Stimulated activated CD4-positive, alpha-beta T cell treated with anti-CD3 and anti-CD28 coated beads, Interleukin-12 subunit alpha, Interleukin-12 subunit beta, amount 100 ng/mL, for 24 hours (primary cell): ENCODE measurements around the gene TOR1AIP2.
A peak's percentile ranks its signal among the peaks of the same experiment; 100 is the strongest.
"Not testable (repeated sequence)": the region's sequence is repeated elsewhere in the genome, so short reads cannot be mapped to it uniquely, and the experiment has no call there.

Source experiments
- DNase-seq, 2 experiments: peaks; one replicate each; pipeline ENCODE4 v3.0.0-alpha.2; 2020; ENCODE audit warnings: low read depth in 2 of 2

Gene TOR1AIP2

GRCh38 chr1:179875596-179876299 is 1.9 kb downstream of the TOR1AIP2 start:
- DNase-seq, result no peak

GRCh38 chr1:179873438-179873851 is 4.2 kb downstream of the TOR1AIP2 start:
- DNase-seq, result no peak

DNA sequence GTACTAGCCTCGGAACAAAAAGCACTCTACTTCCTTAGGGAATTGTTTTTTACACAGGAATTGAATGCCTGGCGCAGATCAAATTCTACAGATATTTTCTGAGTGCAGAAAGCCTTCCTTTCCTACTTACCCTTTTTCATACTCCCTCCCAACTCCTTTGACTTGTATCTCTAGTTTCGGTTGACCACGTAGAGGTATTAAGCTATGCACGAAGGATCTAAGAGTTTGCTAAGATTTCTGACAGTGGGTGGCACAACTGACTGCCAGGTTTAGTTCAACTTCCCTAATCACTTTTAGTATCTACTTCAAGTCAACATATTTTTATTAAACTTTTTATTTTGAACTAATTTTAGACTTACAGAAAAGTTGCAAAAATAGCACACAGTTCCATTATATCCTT is 5.0 kb downstream of the TOR1AIP2 start:
- DNase-seq, result no peak

DNA sequence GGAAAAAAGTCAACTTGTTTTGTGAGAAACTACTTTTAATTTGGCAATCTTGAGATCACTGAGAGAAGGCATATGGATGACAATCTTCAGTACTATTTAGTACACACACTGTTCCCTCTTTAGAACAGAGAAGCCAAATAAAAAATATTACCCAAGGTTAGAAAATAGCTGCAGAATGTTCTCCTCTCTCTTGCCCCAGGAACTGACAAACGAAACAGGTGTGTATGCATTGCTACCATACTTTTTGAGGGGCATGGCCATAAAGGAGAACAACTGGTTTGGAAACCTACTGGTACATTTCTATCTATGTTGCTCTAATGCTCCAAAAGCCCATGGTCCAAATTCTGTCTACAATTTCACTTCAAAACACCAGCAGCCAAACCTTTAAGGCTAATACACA is 5.7 kb downstream of the TOR1AIP2 start:
- no peak for DNase-seq

- DNase-seq, result no peak
These were observed 6.7 kb downstream of the TOR1AIP2 start for GRCh38 chr1:179870870-179871269.

DNA sequence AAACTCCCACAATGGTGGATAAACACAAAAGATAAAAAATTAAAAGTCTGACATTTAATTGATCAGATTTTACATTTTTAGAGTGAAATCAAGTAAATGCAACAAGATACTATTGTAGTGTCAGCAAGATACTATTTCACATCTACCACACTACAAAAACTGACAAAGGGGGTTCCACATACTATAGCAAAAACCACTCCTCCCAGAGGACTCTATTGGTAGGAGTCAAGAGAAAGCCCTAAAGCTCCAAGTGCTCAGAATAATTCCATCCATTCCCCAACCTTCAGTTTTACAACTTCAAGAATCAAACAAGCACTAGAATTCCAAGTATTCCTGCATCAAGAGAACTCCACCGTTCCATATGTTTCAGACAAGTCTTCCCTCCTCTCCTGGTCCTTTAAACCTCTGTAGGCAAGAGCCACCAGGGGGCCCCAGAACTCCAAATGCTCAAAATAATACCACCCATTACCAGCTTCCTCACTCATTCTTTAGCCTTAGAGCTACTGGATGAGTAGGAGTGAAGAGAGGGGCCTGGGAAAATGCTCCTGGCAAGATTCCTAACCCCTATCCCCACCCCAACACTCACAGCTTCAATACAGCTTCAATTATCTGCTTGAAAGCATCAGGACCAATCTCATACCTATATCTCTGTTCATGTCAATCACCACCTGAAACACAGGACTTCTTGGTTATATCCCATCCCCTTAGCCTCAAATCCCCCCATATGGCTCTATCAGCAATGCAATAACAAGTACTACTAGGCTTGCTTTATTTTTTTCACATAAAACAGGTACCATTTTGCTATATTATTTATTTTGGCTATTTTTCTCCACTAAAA is 9.9 kb downstream of the TOR1AIP2 start:
- peak; percentile 3 to 22 for DNase-seq

DNA sequence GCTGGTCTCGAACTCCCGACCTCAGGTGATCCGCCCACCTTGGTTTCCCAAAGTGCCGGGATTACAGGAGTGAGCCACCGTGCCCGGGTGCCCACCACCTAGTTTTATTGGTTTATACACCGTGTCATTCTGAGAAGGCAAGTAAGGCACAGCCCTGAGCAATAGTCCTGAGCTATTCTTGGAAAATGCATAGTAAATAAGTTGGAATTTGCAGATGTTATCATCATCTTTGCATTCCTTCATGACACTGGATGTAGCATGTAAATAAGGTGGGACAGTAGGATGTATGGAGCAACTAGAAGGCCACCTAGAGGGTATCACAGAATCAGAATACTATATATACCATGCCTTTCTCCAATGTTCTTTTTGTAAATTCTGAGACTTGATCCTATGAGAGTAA is 11.0 kb downstream of the TOR1AIP2 start:
- DNase-seq, result no peak

DNA sequence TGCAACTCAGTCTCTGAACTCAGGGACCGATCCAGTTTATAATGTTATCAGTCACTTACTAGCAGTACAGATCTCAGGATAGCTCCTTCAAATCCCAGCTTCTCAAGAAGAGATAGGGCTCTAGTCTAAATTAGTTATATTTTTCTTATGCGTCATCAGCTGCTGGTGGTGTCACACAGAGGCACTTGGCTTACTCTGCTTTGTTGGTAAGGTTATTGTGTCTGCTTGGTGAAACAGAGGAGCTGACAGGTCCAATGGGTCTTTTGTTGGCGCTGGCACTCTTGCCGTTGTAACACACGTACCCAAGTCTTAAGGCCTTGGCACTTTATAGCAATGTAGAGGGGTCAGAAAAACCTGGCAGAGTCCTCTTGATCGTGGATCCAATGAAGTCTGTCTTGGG is 12.2 kb downstream of the TOR1AIP2 start:
- DNase-seq, result no peak

- no peak for DNase-seq
These were observed 17.0 kb downstream of the TOR1AIP2 start for GRCh38 chr1:179860652-179861051.

DNA sequence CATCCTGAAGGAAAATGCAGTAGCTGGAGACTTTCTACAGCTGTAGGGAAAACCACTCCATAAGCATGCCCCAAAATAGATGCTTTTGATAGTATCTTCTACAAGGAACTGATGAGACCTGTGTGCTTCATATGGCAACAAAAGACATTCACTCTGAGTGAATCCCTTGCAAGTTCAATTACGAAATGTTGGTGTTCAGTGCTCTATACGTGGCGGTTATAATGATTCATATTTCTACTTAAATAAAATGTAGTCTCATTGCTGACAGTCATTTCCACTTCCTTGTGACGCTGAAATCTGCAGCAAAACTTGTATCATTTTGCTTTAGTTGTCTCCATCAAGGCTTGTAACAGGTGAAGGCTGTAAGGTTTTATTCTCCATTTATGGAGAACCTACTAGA is 20.6 kb downstream of the TOR1AIP2 start:
- no peak for DNase-seq

GRCh38 chr1:179856296-179856695 is 21.3 kb downstream of the TOR1AIP2 start:
- no peak for DNase-seq

- DNase-seq, result not testable (repeated sequence)
These were observed 21.8 kb downstream of the TOR1AIP2 start for GRCh38 chr1:179855831-179856230.

DNA sequence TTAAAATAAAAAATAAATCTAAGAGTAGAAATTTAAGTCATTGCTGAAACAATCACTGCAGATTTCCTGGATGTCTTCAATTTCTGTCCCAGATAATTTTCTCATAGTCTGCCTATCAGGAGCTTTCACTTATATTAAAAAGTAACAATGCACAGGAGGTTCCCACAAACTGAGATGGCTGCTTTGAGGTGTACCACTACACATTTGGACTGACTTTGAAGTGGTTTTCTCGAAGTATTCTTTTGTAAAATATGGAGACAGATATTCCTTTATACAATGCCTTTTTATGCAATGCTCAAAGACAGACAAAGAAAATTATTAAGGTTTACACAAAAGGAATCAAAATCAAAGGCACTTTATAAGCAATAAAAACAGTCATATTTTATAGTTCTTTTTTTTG is 24.5 kb downstream of the TOR1AIP2 start:
- DNase-seq, result no peak

DNA sequence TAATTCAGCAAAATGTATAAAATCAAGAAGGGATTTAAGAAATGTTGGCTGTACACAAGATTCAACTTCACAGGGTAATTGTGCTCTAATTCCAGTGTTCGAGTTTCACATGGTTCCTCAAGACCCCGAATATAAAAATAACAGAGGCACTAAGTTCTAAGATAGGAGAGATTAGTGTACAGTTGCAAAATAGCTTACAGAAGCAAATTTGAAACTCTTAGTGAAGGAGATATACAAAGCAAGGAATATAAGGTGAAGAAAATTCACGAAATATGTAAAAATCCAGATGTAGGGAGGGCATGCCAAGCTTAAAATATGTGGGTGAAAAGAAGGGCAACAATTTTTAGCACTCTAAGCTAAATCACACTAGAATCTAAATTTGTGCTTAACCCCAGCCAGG is 29.4 kb downstream of the TOR1AIP2 start:
- DNase-seq, result no peak

DNA sequence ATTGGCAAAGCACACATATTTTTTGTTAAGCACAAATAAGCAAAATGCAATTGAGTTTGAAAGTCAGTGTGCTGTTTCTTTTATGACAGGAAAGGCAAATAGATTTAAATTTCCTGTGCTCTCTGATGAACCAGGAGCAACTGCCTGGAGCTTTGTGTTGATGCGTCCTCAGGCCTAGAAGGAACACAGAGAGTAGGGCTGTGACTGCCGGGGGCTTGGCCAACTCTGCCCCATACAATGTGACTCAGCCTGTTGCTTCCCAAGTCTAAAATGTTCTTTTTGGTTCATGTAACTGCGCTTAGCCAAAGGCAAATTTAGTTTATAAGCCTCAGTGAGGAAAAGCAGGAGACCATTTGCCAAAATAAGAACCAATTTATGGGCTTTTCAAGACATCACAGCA is 37.5 kb downstream of the TOR1AIP2 start:
- no peak for DNase-seq

DNA sequence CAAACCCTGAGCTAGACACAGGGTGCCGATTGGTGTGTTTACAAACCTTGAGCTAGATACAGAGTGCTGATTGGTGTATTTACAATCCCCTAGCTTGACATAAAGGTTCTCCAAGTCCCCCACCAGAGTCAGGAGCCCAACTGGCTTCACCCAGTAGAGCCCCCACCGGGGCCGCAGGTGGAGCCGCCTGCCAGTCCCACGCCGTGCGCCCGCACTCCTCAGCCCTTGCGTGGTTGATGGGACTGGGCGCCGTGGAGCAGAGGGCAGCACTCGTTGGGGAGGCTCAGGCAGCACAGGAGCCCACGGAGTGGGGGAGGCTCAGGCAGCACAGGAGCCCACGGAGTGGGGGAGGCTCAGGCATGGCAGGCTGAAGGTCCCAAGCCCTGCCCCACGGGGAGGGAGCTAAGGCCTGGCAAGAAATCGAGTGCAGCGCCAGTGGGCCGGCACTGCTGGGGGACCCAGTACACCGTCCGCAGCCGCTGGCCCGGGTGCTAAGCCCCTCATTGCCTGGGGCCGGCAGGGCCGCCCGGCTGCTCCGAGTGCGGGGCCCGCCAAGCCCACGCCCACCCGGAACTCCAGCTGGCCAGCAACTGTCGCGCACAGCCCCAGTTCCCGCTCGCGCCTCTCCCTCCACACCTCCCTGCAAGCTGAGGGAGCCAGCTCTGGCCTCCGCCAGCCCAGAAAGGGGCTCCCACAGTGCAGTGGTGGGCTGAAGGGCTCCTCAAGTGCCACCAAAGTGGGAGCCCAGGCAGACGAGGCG is 40.7 kb downstream of the TOR1AIP2 start:
- not testable (repeated sequence) for DNase-seq

GRCh38 chr1:179831852-179832699 is 45.5 kb downstream of the TOR1AIP2 start:
- DNase-seq, result no peak

DNA sequence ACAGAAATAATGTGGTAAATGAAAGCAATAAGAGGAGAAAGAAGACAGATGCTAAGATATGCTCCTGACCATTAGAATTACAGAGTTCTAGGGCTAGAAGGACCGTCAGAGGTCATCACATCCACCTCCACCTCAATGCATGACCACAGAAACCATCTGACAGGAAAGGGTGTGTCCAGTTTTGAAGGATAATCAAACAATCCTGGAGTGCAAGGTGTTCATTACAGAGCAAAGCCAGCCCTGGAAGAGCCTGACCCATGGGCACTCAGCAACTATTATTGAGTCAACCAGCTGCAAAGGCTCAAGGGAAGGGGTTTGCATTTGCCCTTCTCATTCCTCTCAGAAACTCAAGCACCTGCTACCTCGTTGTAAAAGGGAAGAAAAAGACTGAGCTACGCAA is 46.4 kb downstream of the TOR1AIP2 start:
- DNase-seq, result no peak

DNA sequence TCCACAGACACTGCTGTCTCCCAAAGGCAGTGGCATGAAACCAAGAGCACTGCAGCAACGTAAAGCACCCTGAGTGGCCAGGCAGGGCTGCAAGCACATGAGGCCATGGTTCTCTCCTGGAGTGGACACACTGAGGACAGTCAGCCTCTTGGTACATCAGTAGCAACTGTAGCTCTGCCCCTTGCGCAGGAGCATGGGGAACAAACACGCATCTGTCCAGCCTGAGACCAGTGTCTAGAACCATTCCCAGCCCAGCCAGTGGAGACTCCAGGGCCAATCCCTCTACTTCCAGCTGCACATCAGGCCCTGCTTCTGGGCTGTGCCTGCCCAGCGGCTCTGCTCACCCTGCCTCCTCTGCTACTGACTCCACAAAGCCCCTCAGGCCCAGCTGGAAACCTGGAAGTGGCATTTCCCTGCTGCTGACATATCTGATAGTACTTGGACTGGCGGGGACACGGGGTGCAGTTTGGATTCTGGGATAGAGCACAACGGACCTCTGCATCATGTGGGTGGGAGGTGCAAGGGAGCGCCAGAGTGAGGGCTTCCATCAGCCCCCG is 49.0 kb downstream of the TOR1AIP2 start:
- no peak for DNase-seq

DNA sequence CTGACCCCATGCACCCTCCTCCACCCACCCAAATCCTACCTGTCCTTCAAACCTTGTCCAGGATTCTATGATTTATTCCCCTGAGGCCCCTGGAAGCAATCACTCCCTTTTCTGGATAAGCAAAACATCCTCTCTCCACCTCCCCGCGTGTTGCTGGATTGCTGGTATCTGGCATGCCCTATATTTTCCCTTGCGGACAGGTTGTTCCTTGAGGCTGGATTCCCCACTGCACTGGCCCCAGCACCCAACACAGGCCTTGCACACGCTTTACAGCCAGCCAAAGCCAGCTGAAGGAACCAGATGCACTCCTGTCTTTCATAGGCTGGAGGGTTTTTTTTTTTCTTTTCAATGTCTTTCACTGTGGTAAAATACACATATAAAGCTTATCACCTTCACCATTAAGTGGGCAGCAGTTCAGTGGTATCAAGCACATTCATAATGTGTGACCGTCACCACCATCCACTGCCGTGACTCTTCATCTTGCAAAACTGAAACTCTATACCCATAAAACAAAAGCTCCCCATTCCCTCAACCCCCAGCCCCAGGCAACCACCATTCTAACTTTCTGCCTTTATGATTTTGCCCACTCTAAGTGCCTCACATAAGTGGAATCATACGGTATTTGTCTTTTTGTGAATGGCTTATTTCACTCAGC is 50.9 kb downstream of the TOR1AIP2 start:
- no peak for DNase-seq
